Right ventricle myocardium inferior (tissue), 1 donor: Measurements from ENCODE around the gene ARHGAP19. TPM values are rescaled to one million over a fixed set of nuclear protein-coding genes. Genes with fewer than 3 reads are reported as not detected.

Experiments used
- ATAC-seq: fragments of 200-7000 bp; cut with Tn5 transposase; one replicate; pipeline ENCODE4 v1.9.1; 2020; ENCODE audit warnings: mild to moderate bottlenecking, moderate library complexity
- DNase-seq: peaks from one replicate; pipeline ENCODE4 v3.0.0; 2021; ENCODE audit errors: missing footprints
- intact Hi-C: fragments of 100-400 bp; cut with DNase I; formaldehyde crosslinking; loops from one replicate; pipeline ENCODE4 v1.11.0; 2022
- total RNA-seq: library from RNA; stranded (reverse); fragmentation: NEBNext Ultra II Directional; extraction: Animal tissue kit (Norgen Biotek cat#: 25700); gene quantifications from one replicate; pipeline ENCODE4 v1.2.1, GENCODE V29; 2021
- donor health status: DM: no; HTN: yes; CAD: no; lungs with severe emphysema.

The ARHGAP19 gene
- total RNA-seq, 1 donor from 2014 or later, result 5.6 TPM

- intact Hi-C loops, result no loop called here
- DNase-seq, result no peak
- ATAC-seq, result no peak
Observed at GRCh38 chr10:97183314-97183713, 109.1 kb downstream of the ARHGAP19 start.

GRCh38 chr10:97182288-97182990, 110.0 kb downstream of the ARHGAP19 start:
- intact Hi-C loops, result no loop called here
- no peak for DNase-seq
- ATAC-seq, result no peak

- intact Hi-C loops, result no loop called here
- no peak for ATAC-seq
- DNase-seq, result no peak
Observed at GRCh38 chr10:97180986-97181385, 111.5 kb downstream of the ARHGAP19 start.

- intact Hi-C loops, result no loop called here
- ATAC-seq (no peak), DNase-seq (no peak)
Observed at GRCh38 chr10:97180363-97180755, 112.1 kb downstream of the ARHGAP19 start.

GRCh38 chr10:97179731-97180362, 112.6 kb downstream of the ARHGAP19 start:
- ATAC-seq (peak; percentile 46), DNase-seq (no peak)
- intact Hi-C loops, result no loop called here

- ATAC-seq, result no peak
- intact Hi-C loops, result no loop called here
Observed at GRCh38 chr10:97179311-97179710, 113.1 kb downstream of the ARHGAP19 start.

GRCh38 chr10:97178074-97178473, 114.4 kb downstream of the ARHGAP19 start:
- DNase-seq, result no peak
- no peak for ATAC-seq
- intact Hi-C loops, result no loop called here

More at GRCh38 chr10:97179311-97179710, 113.1 kb downstream of the ARHGAP19 start:
- DNase-seq, result no peak

- DNase-seq (no peak), ATAC-seq (no peak)
- intact Hi-C loops, result no loop called here
Observed at GRCh38 chr10:97176226-97176625, 116.2 kb downstream of the ARHGAP19 start.

GRCh38 chr10:97175586-97175985, 116.9 kb downstream of the ARHGAP19 start:
- no peak for ATAC-seq
- no peak for DNase-seq
- intact Hi-C loops, result no loop called here

- intact Hi-C loops, result no loop called here
- DNase-seq, result no peak
- ATAC-seq, result no peak
Observed at GRCh38 chr10:97174941-97175340, 117.5 kb downstream of the ARHGAP19 start.

- DNase-seq (no peak), ATAC-seq (no peak)
- intact Hi-C loops, result no loop called here
Observed at GRCh38 chr10:97174276-97174775, 118.1 kb downstream of the ARHGAP19 start.

- intact Hi-C loops, result no loop called here
- no peak for DNase-seq
Observed at GRCh38 chr10:97173036-97173435, 119.4 kb downstream of the ARHGAP19 start.

More at GRCh38 chr10:97173036-97173435, 119.4 kb downstream of the ARHGAP19 start:
- no peak for ATAC-seq

Other genes starting within 250 kb of the ARHGAP19 start
- 0.08 TPM for gene SLIT1, start 106.7 kb downstream of the ARHGAP19 start, total RNA-seq
- 5.4 TPM for gene FRAT1, start 26.6 kb upstream of the ARHGAP19 start, total RNA-seq
- 9.1 TPM for gene FRAT2, start 42.1 kb upstream of the ARHGAP19 start, total RNA-seq
- gene RRP12, start 108.7 kb upstream of the ARHGAP19 start, total RNA-seq, result 13.8 TPM
- gene PGAM1, start 133.6 kb upstream of the ARHGAP19 start, total RNA-seq, result 220 TPM
- gene EXOSC1, start 153.4 kb upstream of the ARHGAP19 start, total RNA-seq, result 18.2 TPM
- 19.1 TPM for gene ZDHHC16, start 153.5 kb upstream of the ARHGAP19 start, total RNA-seq
- gene MMS19, start 205.8 kb upstream of the ARHGAP19 start, total RNA-seq, result 37.7 TPM
- 26.6 TPM for gene UBTD1, start 206.3 kb upstream of the ARHGAP19 start, total RNA-seq